Amniotic stem cell (primary cell): ENCODE data around the gene BCL2L14.

ENCODE experiments used
- DNase-seq: peaks from one replicate; lab custom pipeline; 2025; lab: John Stamatoyannopoulos, UW

BCL2L14 gene

GRCh38 chr12:12070674-12071656 is at the start of gene BCL2L14:
Gene BCL2L14 (plus strand): TSS chr12:12070939. CDS start chr12:12079306, 8,367 bp downstream.
- no peak for DNase-seq

DNA sequence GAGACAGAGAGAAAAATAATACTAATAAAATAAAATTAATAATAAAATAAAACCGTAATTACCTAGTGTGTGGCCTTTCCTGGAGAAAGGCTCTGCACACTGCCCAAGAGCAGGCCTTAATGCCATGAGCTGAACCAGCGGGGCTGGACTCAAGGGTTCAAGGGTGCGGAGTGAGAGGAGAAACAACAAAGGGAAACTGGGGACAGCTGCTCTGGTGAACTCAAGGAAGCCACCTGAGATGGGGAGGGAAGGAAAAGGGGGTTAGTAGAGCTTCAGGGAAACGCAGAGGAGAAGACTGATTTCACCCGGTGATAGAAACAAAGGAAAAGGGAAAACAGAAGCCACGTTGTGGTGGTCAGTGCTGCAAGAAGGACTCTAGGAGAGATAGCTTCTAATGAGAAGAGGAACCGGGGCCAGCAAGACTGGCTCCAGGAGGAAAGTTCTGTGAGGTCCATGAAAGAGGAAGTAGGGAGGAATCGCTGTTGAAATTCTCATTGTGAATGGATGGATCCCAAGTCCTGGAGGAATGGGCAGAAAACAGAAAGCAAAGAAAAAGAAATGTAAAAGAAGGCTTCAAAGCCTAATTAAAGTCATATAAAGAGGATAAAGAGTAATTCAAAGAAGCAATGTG is 48.3 kb upstream of the BCL2L14 start:
- DNase-seq = no peak

DNA sequence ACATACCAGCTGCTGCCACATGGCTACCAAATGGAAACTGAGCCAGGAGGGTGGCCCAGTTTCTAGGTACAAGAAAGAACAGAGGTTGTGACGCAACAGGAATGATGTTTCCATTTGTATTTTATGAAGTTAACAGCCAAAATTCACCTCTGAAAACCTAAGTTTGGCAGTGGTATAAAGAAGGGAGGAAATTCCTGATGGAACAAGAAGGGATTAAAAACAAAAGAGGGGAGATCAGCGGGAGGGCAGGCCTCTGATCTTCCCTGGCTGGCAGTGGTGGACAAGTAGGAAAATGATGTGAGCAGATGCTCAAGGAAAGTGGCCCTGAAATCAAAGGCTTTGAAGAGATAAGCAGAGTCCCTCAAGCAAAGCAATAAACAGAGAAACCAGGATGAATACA is 47.3 kb upstream of the BCL2L14 start:
- no peak for DNase-seq

GRCh38 chr12:12024911-12025682 is 45.6 kb upstream of the BCL2L14 start:
- DNase-seq = no peak

DNA sequence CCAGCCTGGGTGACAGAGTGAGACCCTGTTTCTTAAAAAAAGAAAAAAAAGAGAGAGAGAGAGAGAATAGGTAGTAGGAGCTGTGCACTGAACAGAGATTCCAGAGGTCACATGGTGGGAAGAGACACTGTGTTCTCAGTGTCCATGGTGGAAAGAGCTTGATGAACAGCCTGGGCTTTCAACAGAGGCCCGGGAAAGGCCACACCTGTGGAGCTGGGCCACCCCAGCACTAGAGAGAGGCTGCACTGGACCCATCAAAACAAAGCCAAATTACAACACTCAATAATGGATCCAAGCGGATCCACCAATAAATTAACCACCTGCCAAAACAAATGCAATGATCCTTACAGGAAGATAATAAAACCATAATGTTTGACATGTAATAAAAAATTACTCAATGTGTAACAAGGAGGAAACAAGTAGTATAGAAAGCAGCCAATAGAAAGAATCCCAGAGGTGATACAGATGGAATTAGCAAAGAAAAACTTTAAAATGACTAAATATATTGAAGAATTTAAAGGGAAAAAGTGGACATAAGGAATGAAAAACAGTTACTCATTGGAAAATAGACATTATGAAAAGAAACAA is 44.8 kb upstream of the BCL2L14 start:
- DNase-seq = no peak

DNA sequence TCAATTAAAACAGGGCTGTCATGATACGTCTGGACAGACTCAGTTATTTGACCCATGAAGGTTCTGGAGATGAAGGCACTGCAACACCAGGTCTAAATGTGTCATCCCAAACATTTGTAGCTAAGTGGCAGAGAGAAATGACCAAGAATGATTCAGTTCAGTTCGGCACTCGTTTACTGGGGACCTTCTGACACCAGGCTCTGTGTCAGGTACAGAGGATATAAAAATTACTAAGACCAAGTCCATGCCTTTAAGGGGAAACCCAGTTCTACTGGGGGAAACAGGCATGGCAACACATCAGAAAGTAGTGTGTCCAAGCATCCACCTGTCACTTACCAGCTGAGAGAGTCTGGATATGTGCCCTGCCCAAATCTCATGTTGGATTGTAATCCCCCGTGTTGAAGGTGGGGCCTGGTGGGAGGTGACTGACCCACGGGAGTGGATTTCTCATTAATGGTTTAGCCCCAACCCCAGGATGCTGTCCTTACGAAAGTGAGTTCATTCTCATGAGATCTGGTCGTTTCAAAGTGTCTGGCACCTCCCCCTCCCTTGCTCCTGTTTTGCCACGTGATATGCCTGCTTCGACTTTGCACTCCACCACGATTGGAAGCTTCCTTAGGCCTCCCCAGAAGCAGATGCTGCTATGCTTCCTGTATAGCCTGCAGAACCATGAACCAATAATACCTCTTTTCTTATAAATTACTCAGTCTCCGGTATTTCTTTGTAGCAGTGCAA is 41.9 kb upstream of the BCL2L14 start:
- no peak for DNase-seq

GRCh38 chr12:12029653-12030052 is 41.1 kb upstream of the BCL2L14 start:
- no peak for DNase-seq

- no peak for DNase-seq
These were observed 38.4 kb upstream of the BCL2L14 start for GRCh38 chr12:12032260-12032791.

GRCh38 chr12:12032851-12033797 is 37.6 kb upstream of the BCL2L14 start:
- DNase-seq = peak; percentile 66

- DNase-seq = no peak
These were observed 36.9 kb upstream of the BCL2L14 start for GRCh38 chr12:12033824-12034223.

GRCh38 chr12:12034344-12034743 is 36.4 kb upstream of the BCL2L14 start:
- DNase-seq = no peak

DNA sequence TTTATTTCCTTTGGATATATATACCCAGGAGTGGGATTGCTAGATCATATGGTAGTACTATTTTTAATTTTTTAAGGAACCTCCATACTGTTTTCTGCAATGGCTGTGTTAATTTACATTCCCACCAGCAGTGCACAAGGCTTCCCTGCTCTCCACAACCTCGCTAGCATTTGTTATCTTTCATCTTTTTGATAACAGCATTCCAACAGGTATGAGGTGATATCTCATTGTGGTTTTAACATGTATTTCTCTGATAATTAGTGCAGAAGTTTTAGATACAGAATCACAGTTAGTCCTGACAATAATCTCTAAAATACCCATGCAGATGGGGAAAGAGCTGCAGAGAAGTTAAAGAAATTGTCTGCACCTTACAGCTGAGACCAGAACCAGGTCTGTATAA is 35.5 kb upstream of the BCL2L14 start:
- DNase-seq = no peak

GRCh38 chr12:12036901-12037300 is 33.8 kb upstream of the BCL2L14 start:
- DNase-seq = no peak

GRCh38 chr12:12039897-12040296 is 30.8 kb upstream of the BCL2L14 start:
- DNase-seq = no peak

DNA sequence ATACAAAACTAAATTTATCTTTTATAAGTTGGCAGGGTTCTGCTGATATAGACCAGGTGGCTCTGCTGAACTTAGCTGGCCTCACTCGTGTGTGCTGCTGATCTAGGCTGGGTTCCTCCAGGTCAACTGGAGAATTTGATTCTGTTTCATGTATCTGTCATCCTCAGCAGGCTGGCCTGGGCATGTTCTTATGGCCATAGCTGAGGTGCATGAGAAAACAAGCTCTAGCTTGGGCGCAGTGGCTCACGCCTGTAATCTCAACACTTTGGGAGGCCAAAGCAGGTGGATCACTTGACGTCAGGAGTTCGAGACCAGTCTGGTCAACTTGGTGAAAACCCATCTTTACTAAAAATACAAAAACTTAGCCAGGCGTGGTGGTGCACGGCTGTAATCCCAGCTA is 24.3 kb upstream of the BCL2L14 start:
- no peak for DNase-seq

DNA sequence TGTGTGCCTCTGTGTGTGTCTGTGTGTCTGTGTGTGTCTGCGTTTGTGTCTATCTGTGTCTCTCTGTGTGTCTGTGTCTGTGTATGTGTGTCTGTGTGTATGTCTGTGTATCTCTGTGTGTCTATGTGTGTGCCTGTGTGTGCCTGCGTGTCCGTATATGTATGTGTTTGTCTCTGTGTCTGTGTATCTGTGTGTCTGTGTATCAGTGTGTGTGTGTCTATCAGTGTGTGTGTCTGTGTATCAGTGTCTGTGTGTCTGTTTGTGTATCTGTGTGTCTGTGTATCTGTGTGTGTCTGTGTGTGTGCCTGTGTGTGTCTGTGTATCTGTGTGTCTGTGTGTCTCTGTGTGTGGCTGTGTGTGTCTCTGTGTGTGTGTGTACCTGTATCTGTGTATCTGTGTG is 23.1 kb upstream of the BCL2L14 start:
- no peak for DNase-seq

- DNase-seq = no peak
These were observed 22.5 kb upstream of the BCL2L14 start for GRCh38 chr12:12048266-12048665.

DNA sequence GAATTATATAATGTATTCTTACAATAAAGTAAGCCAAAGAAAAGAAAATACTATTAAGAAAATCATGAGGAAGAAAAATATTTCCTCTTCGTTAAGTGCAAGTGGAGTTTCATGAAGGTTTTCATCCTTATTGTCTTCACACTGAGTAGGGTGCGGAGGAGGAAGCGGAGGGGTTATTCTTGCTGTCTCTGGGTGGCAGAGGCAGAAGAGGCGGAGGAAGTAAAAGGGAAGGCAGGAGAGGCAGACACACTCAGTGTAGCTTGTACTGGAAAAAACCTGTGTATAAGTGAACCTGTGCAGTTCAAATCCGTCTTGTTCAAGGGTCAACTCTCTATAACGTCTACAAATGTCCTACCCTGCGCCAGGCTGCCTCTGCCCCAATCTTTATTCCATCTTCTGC is 22.0 kb upstream of the BCL2L14 start:
- DNase-seq = no peak

GRCh38 chr12:12051668-12052067 is 19.1 kb upstream of the BCL2L14 start:
- DNase-seq = no peak

GRCh38 chr12:12054993-12055392 is 15.7 kb upstream of the BCL2L14 start:
- DNase-seq = no peak
